Upper lobe of left lung (tissue), 4 donors: ENCODE results near the gene MBD3L2.
"Not testable (repeated sequence)": the region's sequence is repeated elsewhere in the genome, so short reads cannot be mapped to it uniquely, and the experiment has no call there.

Source experiments
- EP300 ChIP-seq, 4 donors: sonication (generic); formaldehyde crosslinking; IDR thresholded peaks; one replicate each; pipeline ENCODE4 v1.5.1; 2017; ENCODE audit warnings: antibody characterized with exemption in 4 of 4, control low read depth in 2 of 4
- POLR2A ChIP-seq, 4 donors: fragments of 450-650 bp; IDR thresholded peaks; one replicate each; pipeline ENCODE4 v1.5.1; 2016 to 2017; ENCODE audit warnings: antibody characterized with exemption in 4 of 4, mild to moderate bottlenecking in 2 of 4
- POLR2AphosphoS5 ChIP-seq, 2 donors: sonication (generic); formaldehyde crosslinking; IDR thresholded peaks; one replicate each; pipeline ENCODE4 v1.5.1; 2017; ENCODE audit warnings: antibody characterized with exemption in 2 of 2
- TF ChIP-seq, protein P1 (sequence below), 6 experiments: fragments of 450-650 bp in 4 of 6; fragments of 200-600 bp in 2 of 6; sonication (generic) in 2 of 6; IDR thresholded peaks; one replicate each; pipeline ENCODE4 v1.5.1; 2016 to 2019; ENCODE audit warnings: antibody characterized with exemption in 6 of 6

DNA sequence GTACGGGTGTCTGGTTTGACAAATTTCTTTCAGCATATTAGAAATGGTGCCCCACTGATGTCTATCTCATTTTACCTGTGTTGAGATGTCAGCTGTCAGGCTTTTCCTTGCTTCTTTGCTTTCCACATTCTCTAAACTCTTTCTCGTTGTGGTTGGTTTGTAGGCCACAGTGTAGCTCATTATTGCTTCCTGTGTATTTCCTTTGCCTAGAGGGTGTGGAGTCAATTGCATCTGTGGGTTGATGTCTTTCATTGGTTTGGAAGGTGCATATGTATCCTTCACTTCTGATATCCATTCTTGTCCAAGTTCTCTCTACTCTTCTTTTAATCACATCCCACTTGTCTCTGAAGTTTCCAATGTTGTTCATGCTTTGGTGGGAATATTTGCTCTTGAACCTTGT lies 7.6 kb upstream of the MBD3L2 start:
- TF ChIP-seq, protein P1, sequence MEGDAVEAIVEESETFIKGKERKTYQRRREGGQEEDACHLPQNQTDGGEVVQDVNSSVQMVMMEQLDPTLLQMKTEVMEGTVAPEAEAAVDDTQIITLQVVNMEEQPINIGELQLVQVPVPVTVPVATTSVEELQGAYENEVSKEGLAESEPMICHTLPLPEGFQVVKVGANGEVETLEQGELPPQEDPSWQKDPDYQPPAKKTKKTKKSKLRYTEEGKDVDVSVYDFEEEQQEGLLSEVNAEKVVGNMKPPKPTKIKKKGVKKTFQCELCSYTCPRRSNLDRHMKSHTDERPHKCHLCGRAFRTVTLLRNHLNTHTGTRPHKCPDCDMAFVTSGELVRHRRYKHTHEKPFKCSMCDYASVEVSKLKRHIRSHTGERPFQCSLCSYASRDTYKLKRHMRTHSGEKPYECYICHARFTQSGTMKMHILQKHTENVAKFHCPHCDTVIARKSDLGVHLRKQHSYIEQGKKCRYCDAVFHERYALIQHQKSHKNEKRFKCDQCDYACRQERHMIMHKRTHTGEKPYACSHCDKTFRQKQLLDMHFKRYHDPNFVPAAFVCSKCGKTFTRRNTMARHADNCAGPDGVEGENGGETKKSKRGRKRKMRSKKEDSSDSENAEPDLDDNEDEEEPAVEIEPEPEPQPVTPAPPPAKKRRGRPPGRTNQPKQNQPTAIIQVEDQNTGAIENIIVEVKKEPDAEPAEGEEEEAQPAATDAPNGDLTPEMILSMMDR (IDR thresholded peaks at IDR 0.05), result not testable (repeated sequence)
- not testable (repeated sequence) for TF ChIP-seq POLR2A, EP300, POLR2AphosphoS5 (IDR thresholded peaks at IDR 0.05)
